WTC11 (cell line): ENCODE results near the gene SYK.

Experiments
- FOXJ3 ChIP-seq: sonication (generic); formaldehyde crosslinking; IDR thresholded peaks from 2 replicates; pipeline ENCODE4 v1.9.0; 2021; ENCODE audit warnings: missing genetic modification reagents, mild to moderate bottlenecking, borderline replicate concordance
- KAT7 ChIP-seq: sonication (generic); formaldehyde crosslinking; IDR thresholded peaks from 2 replicates; pipeline ENCODE4 v1.8.1; 2023; ENCODE audit warnings: missing genetic modification reagents, mild to moderate bottlenecking, borderline replicate concordance
- NFYB ChIP-seq: sonication (generic); formaldehyde crosslinking; conservative IDR thresholded peaks from 2 replicates; pipeline ENCODE4 v1.8.0; 2022; ENCODE audit warnings: low read depth, missing genetic modification reagents
- SMAD3 ChIP-seq: sonication (generic); formaldehyde crosslinking; IDR thresholded peaks from 2 replicates; pipeline ENCODE4 v1.8.0; 2022; ENCODE audit warnings: missing genetic modification reagents, mild to moderate bottlenecking, borderline replicate concordance
- TCF7 ChIP-seq: sonication (generic); formaldehyde crosslinking; IDR thresholded peaks from 2 replicates; pipeline ENCODE4 v1.8.0; 2022; ENCODE audit warnings: mild to moderate bottlenecking, low read depth, missing genetic modification reagents, moderate library complexity
- TEAD4 ChIP-seq: sonication (generic); formaldehyde crosslinking; IDR thresholded peaks from 2 replicates; pipeline ENCODE4 v1.8.0; 2022; ENCODE audit warnings: mild to moderate bottlenecking, missing genetic modification reagents
- TF ChIP-seq, protein P1 (sequence below): fragments of 200-600 bp; IDR thresholded peaks from 2 replicates; pipeline ENCODE4 v1.8.0; 2022; ENCODE audit warnings: antibody characterized with exemption
- TF ChIP-seq, protein P2 (sequence below): sonication (generic); formaldehyde crosslinking; IDR thresholded peaks from 2 replicates; pipeline ENCODE4 v1.8.1; 2022; ENCODE audit warnings: low read depth, missing genetic modification reagents, borderline replicate concordance
- TF ChIP-seq, protein P3 (sequence below): sonication (generic); formaldehyde crosslinking; IDR thresholded peaks from 2 replicates; pipeline ENCODE4 v1.8.0; 2022; ENCODE audit warnings: mild to moderate bottlenecking, missing genetic modification reagents

DNA sequence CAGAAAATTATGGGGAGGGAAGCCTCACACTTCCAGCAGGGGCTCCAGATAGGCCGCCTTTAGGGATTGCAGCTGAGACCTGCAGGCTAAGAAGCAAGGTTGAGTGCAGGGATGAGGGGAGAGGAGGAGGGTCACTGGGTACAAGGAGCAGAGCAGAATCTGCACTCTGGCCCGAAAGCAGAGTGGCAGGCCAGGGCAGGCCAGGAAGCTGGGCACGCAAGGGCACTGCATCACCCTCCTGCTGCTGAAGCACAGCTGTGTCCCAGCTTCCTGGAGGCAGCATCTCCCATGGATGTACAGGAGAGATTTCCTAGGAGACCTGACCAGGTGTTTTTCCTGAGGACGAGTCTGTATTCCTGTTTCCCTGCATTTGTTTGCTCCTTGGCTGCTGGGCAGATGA lies 92.1 kb downstream of the SYK start:
- TF ChIP-seq, protein P1, sequence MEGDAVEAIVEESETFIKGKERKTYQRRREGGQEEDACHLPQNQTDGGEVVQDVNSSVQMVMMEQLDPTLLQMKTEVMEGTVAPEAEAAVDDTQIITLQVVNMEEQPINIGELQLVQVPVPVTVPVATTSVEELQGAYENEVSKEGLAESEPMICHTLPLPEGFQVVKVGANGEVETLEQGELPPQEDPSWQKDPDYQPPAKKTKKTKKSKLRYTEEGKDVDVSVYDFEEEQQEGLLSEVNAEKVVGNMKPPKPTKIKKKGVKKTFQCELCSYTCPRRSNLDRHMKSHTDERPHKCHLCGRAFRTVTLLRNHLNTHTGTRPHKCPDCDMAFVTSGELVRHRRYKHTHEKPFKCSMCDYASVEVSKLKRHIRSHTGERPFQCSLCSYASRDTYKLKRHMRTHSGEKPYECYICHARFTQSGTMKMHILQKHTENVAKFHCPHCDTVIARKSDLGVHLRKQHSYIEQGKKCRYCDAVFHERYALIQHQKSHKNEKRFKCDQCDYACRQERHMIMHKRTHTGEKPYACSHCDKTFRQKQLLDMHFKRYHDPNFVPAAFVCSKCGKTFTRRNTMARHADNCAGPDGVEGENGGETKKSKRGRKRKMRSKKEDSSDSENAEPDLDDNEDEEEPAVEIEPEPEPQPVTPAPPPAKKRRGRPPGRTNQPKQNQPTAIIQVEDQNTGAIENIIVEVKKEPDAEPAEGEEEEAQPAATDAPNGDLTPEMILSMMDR = no peak
- TF ChIP-seq FOXJ3 (CRISPR knock-in tag) (no peak), TEAD4 (no peak), TCF7 (CRISPR knock-in tag) (no peak), SMAD3 (CRISPR knock-in tag) (no peak), KAT7 (no peak), NFYB (CRISPR knock-in tag) (no peak)
- TF ChIP-seq, protein P2, sequence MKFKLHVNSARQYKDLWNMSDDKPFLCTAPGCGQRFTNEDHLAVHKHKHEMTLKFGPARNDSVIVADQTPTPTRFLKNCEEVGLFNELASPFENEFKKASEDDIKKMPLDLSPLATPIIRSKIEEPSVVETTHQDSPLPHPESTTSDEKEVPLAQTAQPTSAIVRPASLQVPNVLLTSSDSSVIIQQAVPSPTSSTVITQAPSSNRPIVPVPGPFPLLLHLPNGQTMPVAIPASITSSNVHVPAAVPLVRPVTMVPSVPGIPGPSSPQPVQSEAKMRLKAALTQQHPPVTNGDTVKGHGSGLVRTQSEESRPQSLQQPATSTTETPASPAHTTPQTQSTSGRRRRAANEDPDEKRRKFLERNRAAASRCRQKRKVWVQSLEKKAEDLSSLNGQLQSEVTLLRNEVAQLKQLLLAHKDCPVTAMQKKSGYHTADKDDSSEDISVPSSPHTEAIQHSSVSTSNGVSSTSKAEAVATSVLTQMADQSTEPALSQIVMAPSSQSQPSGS (CRISPR knock-in tag) = no peak
- TF ChIP-seq, protein P3, sequence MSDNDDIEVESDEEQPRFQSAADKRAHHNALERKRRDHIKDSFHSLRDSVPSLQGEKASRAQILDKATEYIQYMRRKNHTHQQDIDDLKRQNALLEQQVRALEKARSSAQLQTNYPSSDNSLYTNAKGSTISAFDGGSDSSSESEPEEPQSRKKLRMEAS (CRISPR knock-in tag) = no peak
